Osteoblast (primary cell): ENCODE data around the gene ADGRB3. TPM values are rescaled to one million over a fixed set of nuclear protein-coding genes. Genes with fewer than 3 reads are reported as not detected.

Experiments used
- DNase-seq: peaks from one replicate; pipeline ENCODE4 v3.0.0; 2011; ENCODE audit warnings: low spot score, mixed read lengths; ENCODE audit not compliant: insufficient read length; ENCODE audit errors: missing footprints
- H2AFZ ChIP-seq: 2 replicates; pipeline ENCODE4 v1.6.0; 2011; ENCODE audit warnings: mild to moderate bottlenecking, low read length
- H3K27ac ChIP-seq: 2 replicates; pipeline ENCODE4 v1.5.1; 2011; ENCODE audit warnings: mild to moderate bottlenecking, low read depth, low read length, moderate library complexity
- H3K27me3 ChIP-seq: 2 replicates; pipeline ENCODE4 v1.6.0; 2012; ENCODE audit warnings: mild to moderate bottlenecking, control low read depth, inconsistent platforms, low read length, moderate library complexity; ENCODE audit not compliant: insufficient read depth
- H3K36me3 ChIP-seq: 2 replicates; pipeline ENCODE4 v1.5.1; 2011; ENCODE audit warnings: mild to moderate bottlenecking, low read length, control low read depth, moderate library complexity; ENCODE audit not compliant: insufficient read depth
- H3K4me1 ChIP-seq: 2 replicates; pipeline ENCODE4 v1.5.1; 2011; ENCODE audit warnings: mild to moderate bottlenecking, low read length, control low read depth, moderate library complexity; ENCODE audit not compliant: insufficient read depth
- H3K4me2 ChIP-seq: 2 replicates; pipeline ENCODE4 v1.6.0; 2011; ENCODE audit warnings: mild to moderate bottlenecking, low read length; ENCODE audit not compliant: insufficient read depth
- H3K4me3 ChIP-seq: fragments of 200-600 bp; sonication (generic); 3 replicates; pipeline ENCODE4 v1.5.1; 2012; ENCODE audit warnings: mild to moderate bottlenecking, low read length, inconsistent platforms; ENCODE audit not compliant: insufficient read depth
- H3K79me2 ChIP-seq: 2 replicates; pipeline ENCODE4 v1.6.0; 2012; ENCODE audit warnings: mild to moderate bottlenecking, low read length, control low read depth, inconsistent platforms; ENCODE audit not compliant: insufficient read depth
- H3K9me3 ChIP-seq: 2 replicates; pipeline ENCODE4 v1.5.1; 2011; ENCODE audit warnings: low read depth, low read length, control low read depth
- H4K20me1 ChIP-seq: 2 replicates; pipeline ENCODE4 v1.6.0; 2012; ENCODE audit warnings: mild to moderate bottlenecking, low read length, control low read depth; ENCODE audit not compliant: insufficient read depth
- total RNA-seq: library from RNA; depleted of rRNA; stranded (reverse); fragments of >200 nt; gene quantifications from 2 replicates; pipeline ENCODE4 v1.2.3, GENCODE V29; 2012
- TF ChIP-seq, protein P1 (sequence below): IDR thresholded peaks from 2 replicates; pipeline ENCODE4 v1.5.1; 2011; ENCODE audit warnings: mild to moderate bottlenecking, low read depth, low read length, moderate library complexity; ENCODE audit errors: extremely low read depth

ADGRB3 gene
- total RNA-seq, 1 donor: not detected

GRCh38 chr6:68625998-68626397 is 9.1 kb upstream of the ADGRB3 start:
- no peaks in the 10 kb centered on the region for H3K9me3 ChIP-seq

GRCh38 chr6:68628161-68628560 is 6.9 kb upstream of the ADGRB3 start:
- no peaks in the 10 kb centered on the region for H4K20me1 ChIP-seq
- H3K9me3 ChIP-seq: no peaks in the 10 kb centered on the region
- TF ChIP-seq, protein P1, sequence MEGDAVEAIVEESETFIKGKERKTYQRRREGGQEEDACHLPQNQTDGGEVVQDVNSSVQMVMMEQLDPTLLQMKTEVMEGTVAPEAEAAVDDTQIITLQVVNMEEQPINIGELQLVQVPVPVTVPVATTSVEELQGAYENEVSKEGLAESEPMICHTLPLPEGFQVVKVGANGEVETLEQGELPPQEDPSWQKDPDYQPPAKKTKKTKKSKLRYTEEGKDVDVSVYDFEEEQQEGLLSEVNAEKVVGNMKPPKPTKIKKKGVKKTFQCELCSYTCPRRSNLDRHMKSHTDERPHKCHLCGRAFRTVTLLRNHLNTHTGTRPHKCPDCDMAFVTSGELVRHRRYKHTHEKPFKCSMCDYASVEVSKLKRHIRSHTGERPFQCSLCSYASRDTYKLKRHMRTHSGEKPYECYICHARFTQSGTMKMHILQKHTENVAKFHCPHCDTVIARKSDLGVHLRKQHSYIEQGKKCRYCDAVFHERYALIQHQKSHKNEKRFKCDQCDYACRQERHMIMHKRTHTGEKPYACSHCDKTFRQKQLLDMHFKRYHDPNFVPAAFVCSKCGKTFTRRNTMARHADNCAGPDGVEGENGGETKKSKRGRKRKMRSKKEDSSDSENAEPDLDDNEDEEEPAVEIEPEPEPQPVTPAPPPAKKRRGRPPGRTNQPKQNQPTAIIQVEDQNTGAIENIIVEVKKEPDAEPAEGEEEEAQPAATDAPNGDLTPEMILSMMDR: no peak
- peaks cover 3% of the 10 kb centered on the region for H3K27me3 ChIP-seq
- H2AFZ ChIP-seq: no peak overlapping the region
- H3K27ac ChIP-seq: no peak overlapping the region
- DNase-seq: peak; percentile 51
- H3K4me1 ChIP-seq: no peaks in the 10 kb centered on the region
- H3K79me2 ChIP-seq: no peaks in the 10 kb centered on the region
- H3K4me2 ChIP-seq: no peak overlapping the region
- no peaks in the 10 kb centered on the region for H3K36me3 ChIP-seq
- no peak overlapping the region for H3K4me3 ChIP-seq

More at GRCh38 chr6:68625998-68626397, 9.1 kb upstream of the ADGRB3 start:
- no peak for DNase-seq
- Histone ChIP-seq H4K20me1 (no peaks in the 10 kb centered on the region), H2AFZ (no peak overlapping the region), H3K36me3 (no peaks in the 10 kb centered on the region), H3K4me3 (no peak overlapping the region), H3K4me2 (no peak overlapping the region), H3K27me3 (no peaks in the 10 kb centered on the region), H3K4me1 (no peaks in the 10 kb centered on the region), H3K27ac (no peak overlapping the region), H3K79me2 (no peaks in the 10 kb centered on the region)
- TF ChIP-seq, protein P1: no peak

GRCh38 chr6:68632734-68633133 is 2.3 kb upstream of the ADGRB3 start:
- TF ChIP-seq, protein P1: no peak
- DNase-seq: no peak

GRCh38 chr6:68633281-68633971 is 1.7 kb upstream of the ADGRB3 start:
- H4K20me1 ChIP-seq: no peaks in the 10 kb centered on the region
- no peaks in the 10 kb centered on the region for H3K36me3 ChIP-seq
- H3K27me3 ChIP-seq: peaks cover 39% of the 10 kb centered on the region
- H3K4me3 ChIP-seq: no peak overlapping the region
- H2AFZ ChIP-seq: no peak overlapping the region
- no peaks in the 10 kb centered on the region for H3K79me2 ChIP-seq
- no peaks in the 10 kb centered on the region for H3K9me3 ChIP-seq
- peaks cover 2% of the 10 kb centered on the region for H3K4me1 ChIP-seq
- H3K4me2 ChIP-seq: no peak overlapping the region
- no peak overlapping the region for H3K27ac ChIP-seq
- no peak for DNase-seq
- TF ChIP-seq, protein P1: no peak

More at GRCh38 chr6:68632734-68633133, 2.3 kb upstream of the ADGRB3 start:
- Histone ChIP-seq H3K4me2 (no peak overlapping the region), H3K4me3 (no peak overlapping the region), H3K27ac (no peak overlapping the region), H3K79me2 (no peaks in the 10 kb centered on the region), H3K9me3 (no peaks in the 10 kb centered on the region), H3K4me1 (peaks cover 2% of the 10 kb centered on the region), H3K36me3 (no peaks in the 10 kb centered on the region), H3K27me3 (peaks cover 39% of the 10 kb centered on the region), H4K20me1 (no peaks in the 10 kb centered on the region), H2AFZ (no peak overlapping the region)
